ES-I3 (cell line): ENCODE measurements around the gene ZNF446.

Experiments
- H3K36me3 ChIP-seq: 2 replicates; pipeline ENCODE4 v1.6.1; 2013; ENCODE audit warnings: mild to moderate bottlenecking, low read length, control low read depth, moderate library complexity; ENCODE audit not compliant: insufficient read depth
- H3K4me1 ChIP-seq: 2 replicates; pipeline ENCODE4 v1.6.1; 2013; ENCODE audit warnings: mild to moderate bottlenecking, control low read depth, low read length; ENCODE audit not compliant: insufficient read depth
- H3K9ac ChIP-seq: 2 replicates; pipeline ENCODE4 v1.6.1; 2013; ENCODE audit warnings: low read depth, mild to moderate bottlenecking, low read length, moderate library complexity
- H3K9me3 ChIP-seq: 2 replicates; pipeline ENCODE4 v1.6.1; 2013; ENCODE audit warnings: mild to moderate bottlenecking, low read length, moderate library complexity; ENCODE audit not compliant: control insufficient read depth, insufficient read depth

Gene ZNF446

GRCh38 chr19:58519087-58519354 lies 42.9 kb downstream of the ZNF446 start:
- Histone ChIP-seq H3K9ac (peak overlapping the region; percentile 89), H3K9me3 (no peaks in the 10 kb centered on the region), H3K36me3 (no peaks in the 10 kb centered on the region), H3K4me1 (peaks cover 21% of the 10 kb centered on the region)

GRCh38 chr19:58519355-58520256 lies 43.5 kb downstream of the ZNF446 start, which contains the start of gene ZBTB45:
ZBTB45 (minus strand) TSS chr19:58519810; CDS start chr19:58517673, 2,137 bp downstream.
- Histone ChIP-seq H3K9ac (peak within 1 kb of the TSS; percentile 89), H3K4me1 (peaks cover 21% of the 10 kb centered on the region), H3K36me3 (no peaks in the 10 kb centered on the region), H3K9me3 (no peaks in the 10 kb centered on the region)

- H3K9me3 ChIP-seq = no peaks in the 10 kb centered on the region
- peak overlapping the region; percentile 89 for H3K9ac ChIP-seq
- no peaks in the 10 kb centered on the region for H3K36me3 ChIP-seq
- H3K4me1 ChIP-seq = peaks cover 21% of the 10 kb centered on the region
Measured at GRCh38 chr19:58520257-58520599, 44.1 kb downstream of the ZNF446 start.

GRCh38 chr19:58521651-58522050 lies 45.5 kb downstream of the ZNF446 start:
- Histone ChIP-seq H3K9ac (peak overlapping the region; percentile 56), H3K4me1 (peaks cover 13% of the 10 kb centered on the region), H3K36me3 (no peaks in the 10 kb centered on the region), H3K9me3 (no peaks in the 10 kb centered on the region)

GRCh38 chr19:58522709-58523108 lies 46.6 kb downstream of the ZNF446 start:
- Histone ChIP-seq H3K9ac (no peak overlapping the region), H3K4me1 (peaks cover 13% of the 10 kb centered on the region), H3K36me3 (no peaks in the 10 kb centered on the region), H3K9me3 (no peaks in the 10 kb centered on the region)

GRCh38 chr19:58529405-58529804 lies 53.3 kb downstream of the ZNF446 start:
- no peaks in the 10 kb centered on the region for H3K36me3 ChIP-seq
- H3K9ac ChIP-seq = no peak overlapping the region
- H3K9me3 ChIP-seq = no peaks in the 10 kb centered on the region
- H3K4me1 ChIP-seq = no peaks in the 10 kb centered on the region
